HepG2 (cell line): ENCODE results near the gene IQCN. TPM values are rescaled to one million over a fixed set of nuclear protein-coding genes. Genes with fewer than 3 reads are reported as not detected.
A peak's percentile ranks its signal among the peaks of the same experiment; 100 is the strongest.

Experiments
- AKAP8 ChIP-seq: sonication (generic); formaldehyde crosslinking; IDR thresholded peaks from 2 replicates; pipeline ENCODE4 v1.5.1; 2020; ENCODE audit warnings: mild to moderate bottlenecking, missing genetic modification reagents
- CAMTA2 ChIP-seq: sonication (generic); formaldehyde crosslinking; IDR thresholded peaks from 2 replicates; pipeline ENCODE4 v1.4.0; 2020; ENCODE audit warnings: mild to moderate bottlenecking, missing genetic modification reagents, borderline replicate concordance
- GRHL1 ChIP-seq: sonication (generic); formaldehyde crosslinking; conservative IDR thresholded peaks from 2 replicates; pipeline ENCODE4 v1.8.0; 2022; ENCODE audit warnings: missing genetic modification reagents
- HMGXB4 ChIP-seq, 2 experiments: sonication (generic) in 1 of 2; formaldehyde crosslinking in 1 of 2; IDR thresholded peaks; 2 replicates each; pipeline versions ENCODE4 v1.4.0 to v1.6.1; 2018 to 2020; ENCODE audit warnings: missing genetic modification reagents in 2 of 2, borderline replicate concordance in 1 of 2, low read depth in 1 of 2, mild to moderate bottlenecking in 1 of 2, missing biosample characterization in 1 of 2
- NCOR1 ChIP-seq: fragments of 200-600 bp; sonication (generic); IDR thresholded peaks from 2 replicates; pipeline ENCODE4 v1.7.0; 2017; ENCODE audit warnings: antibody characterized with exemption, low read length, borderline replicate concordance
- NKX3-1 ChIP-seq: sonication (generic); formaldehyde crosslinking; IDR thresholded peaks from 2 replicates; pipeline ENCODE4 v1.5.0; 2020; ENCODE audit warnings: missing genetic modification reagents
- NR2F1 ChIP-seq, 2 experiments: fragments of 450-650 bp in 1 of 2; formaldehyde crosslinking in 1 of 2; IDR thresholded peaks; 2 replicates each; pipeline versions ENCODE4 v1.5.0 to v1.6.1; 2016 to 2020; ENCODE audit warnings: mild to moderate bottlenecking in 1 of 2, missing compliant biosample characterization in 1 of 2, missing genetic modification reagents in 1 of 2, moderate library complexity in 1 of 2
- TBL1XR1 ChIP-seq: fragments of 150-350 bp; IDR thresholded peaks from 2 replicates; pipeline ENCODE4 v1.6.1; 2014; ENCODE audit warnings: borderline replicate concordance, low read length; ENCODE audit not compliant: partially characterized antibody
- ZBTB20 ChIP-seq: sonication (generic); formaldehyde crosslinking; IDR thresholded peaks from 2 replicates; pipeline ENCODE4 v1.8.1; 2023; ENCODE audit warnings: missing genetic modification reagents, low read depth, mild to moderate bottlenecking, borderline replicate concordance
- ZBTB42 ChIP-seq: sonication (generic); formaldehyde crosslinking; IDR thresholded peaks from 2 replicates; pipeline ENCODE4 v1.5.0; 2020; ENCODE audit warnings: mild to moderate bottlenecking, missing genetic modification reagents
- ZMYM3 ChIP-seq: sonication (generic); formaldehyde crosslinking; IDR thresholded peaks from 2 replicates; pipeline ENCODE4 v1.5.1; 2020; ENCODE audit warnings: mild to moderate bottlenecking, missing genetic modification reagents
- ZNF138 ChIP-seq: sonication (generic); formaldehyde crosslinking; IDR thresholded peaks from 2 replicates; pipeline ENCODE4 v1.5.0; 2020; ENCODE audit warnings: mild to moderate bottlenecking, low read depth, missing genetic modification reagents
- ZNF292 ChIP-seq: sonication (generic); formaldehyde crosslinking; IDR thresholded peaks from 2 replicates; pipeline ENCODE4 v1.8.1; 2022; ENCODE audit warnings: mild to moderate bottlenecking, low read depth, missing genetic modification reagents, borderline replicate concordance
- ZNF296 ChIP-seq: sonication (generic); formaldehyde crosslinking; conservative IDR thresholded peaks from 2 replicates; pipeline ENCODE4 v1.5.0; 2020; ENCODE audit warnings: mild to moderate bottlenecking, missing genetic modification reagents
- ZNF543 ChIP-seq: sonication (generic); formaldehyde crosslinking; IDR thresholded peaks from 2 replicates; pipeline ENCODE4 v1.4.0; 2020; ENCODE audit warnings: mild to moderate bottlenecking, missing genetic modification reagents
- ZNF563 ChIP-seq: sonication (generic); formaldehyde crosslinking; IDR thresholded peaks from 2 replicates; pipeline ENCODE4 v1.8.0; 2022; ENCODE audit warnings: mild to moderate bottlenecking, moderate library complexity, missing genetic modification reagents
- ZNF574 ChIP-seq: sonication (generic); formaldehyde crosslinking; IDR thresholded peaks from 2 replicates; pipeline ENCODE4 v1.4.0; 2020; ENCODE audit warnings: missing genetic modification reagents
- ZNF616 ChIP-seq: sonication (generic); formaldehyde crosslinking; IDR thresholded peaks from 2 replicates; pipeline ENCODE4 v1.5.0; 2020; ENCODE audit warnings: low read depth, mild to moderate bottlenecking, missing genetic modification reagents
- ZNF652 ChIP-seq: IDR thresholded peaks from 2 replicates; pipeline ENCODE4 v1.6.1; 2016; ENCODE audit warnings: low read depth, borderline replicate concordance
- ZNF709 ChIP-seq: sonication (generic); formaldehyde crosslinking; IDR thresholded peaks from 2 replicates; pipeline ENCODE4 v1.5.0; 2020; ENCODE audit warnings: mild to moderate bottlenecking, missing genetic modification reagents
- ZNF770 ChIP-seq: sonication (generic); formaldehyde crosslinking; IDR thresholded peaks from 2 replicates; pipeline ENCODE4 v1.5.0; 2020; ENCODE audit warnings: mild to moderate bottlenecking, missing genetic modification reagents
- polyA plus RNA-seq, 8 experiments: library from polyadenylated mRNA; depleted of rRNA in 3 of 8; stranded (reverse) in 7 of 8; unstranded in 1 of 8; fragments of >200 nt; fragmentation: Illumina TruSeq in 4 of 8; extraction: Trizol in 4 of 8; gene quantifications; 2 replicates each; pipeline versions ENCODE4 v1.2.1 to v1.2.3, GENCODE V29; 2011 to 2016; ENCODE audit warnings: low read depth in 4 of 8, missing spikeins in 1 of 8, mixed read lengths in 1 of 8; ENCODE audit not compliant: insufficient read depth in 1 of 8
- total RNA-seq, 5 experiments: library from RNA; depleted of rRNA; stranded (reverse); fragments of >200 nt; fragmentation: Illumina TruSeq; extraction: Trizol; gene quantifications; 2 replicates each; pipeline ENCODE4 v1.2.3, GENCODE V29; 2016; ENCODE audit warnings: low read depth in 1 of 5

The IQCN gene
- total and polyA plus RNA-seq, 2 of the 13 experiments (the other 11 are each of a cell fraction or from before 2014, with no cell fraction given), result 0.04 to 0.18 TPM

GRCh38 chr19:18274219-18274780 lies at the start of gene IQCN (continued):
- TF ChIP-seq ZNF574 (CRISPR knock-in tag) (peak; percentile 18; the same call in 1 of the 2 replicates), NCOR1 (0 out of 2 replicates have a peak, but pooled peaks have one; percentile 36), TBL1XR1 (no peak), ZNF292 (CRISPR knock-in tag) (no peak), ZNF616 (no peak), HMGXB4 (CRISPR knock-in tag; IDR thresholded peaks at IDR 0.05; ENCODE audit: borderline replicate concordance in 1 of 2, low read depth in 1 of 2) (no peak), ZNF709 (CRISPR knock-in tag) (0 out of 2 replicates have a peak, but pooled peaks have one; percentile 58), ZNF563 (CRISPR knock-in tag) (0 out of 2 replicates have a peak, but pooled peaks have one; percentile 71), ZNF138 (CRISPR knock-in tag) (no peak), CAMTA2 (CRISPR knock-in tag) (no peak), ZNF652 (CRISPR knock-in tag) (no peak), ZBTB42 (CRISPR knock-in tag) (0 out of 2 replicates have a peak, but pooled peaks have one; percentile 78), NKX3-1 (CRISPR knock-in tag) (no peak), ZNF770 (CRISPR knock-in tag) (no peak), ZMYM3 (peak; percentile 8; the same call in 1 of the 2 replicates), ZBTB20 (no peak), ZNF543 (CRISPR knock-in tag) (no peak), NR2F1 (CRISPR knock-in tag; IDR thresholded peaks at IDR 0.05) (peak in 1 of 2 experiments; percentile 64; a peak in 2 of 4 replicates), GRHL1 (CRISPR knock-in tag) (no peak), ZNF296 (no peak), AKAP8 (CRISPR knock-in tag) (0 out of 2 replicates have a peak, but pooled peaks have one; percentile 37)
